ENCODE measurements around the gene MTA3. TPM values are rescaled to one million over a fixed set of nuclear protein-coding genes. Genes with fewer than 3 reads are reported as not detected.

Gene MTA3
- polyA plus RNA-seq, 1 donor from 2014 or later, result 11.2 TPM

GRCh38 chr2:42802150-42802549 is 233.7 kb downstream of the MTA3 start:
- Histone ChIP-seq H3K27ac (ENCODE audit: low read length) (no peak overlapping the region), H3K9ac (ENCODE audit: low read length) (no peak overlapping the region), H3K27me3 (ENCODE audit: insufficient read depth, low read depth, low read length) (no peaks in the 10 kb centered on the region), H2AFZ (ENCODE audit: low read depth, low read length) (no peak overlapping the region), H3K36me3 (ENCODE audit: insufficient read depth, low read length) (no peaks in the 10 kb centered on the region), H3K4me2 (ENCODE audit: low read length) (no peak overlapping the region), H3F3A (ENCODE audit: insufficient read depth, low read length, poor library complexity, severe bottlenecking) (no peaks in the 10 kb centered on the region), H3K9me2 (ENCODE audit: insufficient read depth, low read length) (no peaks in the 10 kb centered on the region), H3K79me2 (replicated peaks; ENCODE audit: insufficient read depth, low read length) (no peaks in the 10 kb centered on the region), H4K20me1 (ENCODE audit: insufficient read depth) (no peaks in the 10 kb centered on the region), H3K4me3 (ENCODE audit: low read length) (no peak overlapping the region), H3K9me3 (ENCODE audit: low read length) (no peaks in the 10 kb centered on the region)
- no peak for TF ChIP-seq CTCF (IDR thresholded peaks at IDR 0.05; ENCODE audit: poor library complexity, severe bottlenecking)
- no peak for TF ChIP-seq MXI1 (conservative IDR thresholded peaks at IDR 0.05; ENCODE audit: poor library complexity, severe bottlenecking)
- no peak for TF ChIP-seq EP300 (conservative IDR thresholded peaks at IDR 0.05; ENCODE audit: poor library complexity, severe bottlenecking)
- TF ChIP-seq RAD21 (conservative IDR thresholded peaks at IDR 0.05), result no peak
- no peak for TF ChIP-seq REST (IDR thresholded peaks at IDR 0.05; ENCODE audit: borderline replicate concordance)
- no peak for TF ChIP-seq TAF1 (IDR thresholded peaks at IDR 0.05; ENCODE audit: low read depth)

GRCh38 chr2:42804338-42804737 is 235.9 kb downstream of the MTA3 start:
- Histone ChIP-seq H3K36me3 (ENCODE audit: insufficient read depth, low read length) (no peaks in the 10 kb centered on the region), H3K79me2 (replicated peaks; ENCODE audit: insufficient read depth, low read length) (no peaks in the 10 kb centered on the region), H3F3A (ENCODE audit: insufficient read depth, low read length, poor library complexity, severe bottlenecking) (no peaks in the 10 kb centered on the region), H3K4me2 (ENCODE audit: low read length) (no peak overlapping the region), H2AFZ (ENCODE audit: low read depth, low read length) (no peak overlapping the region), H3K4me3 (ENCODE audit: low read length) (no peak overlapping the region), H3K27ac (ENCODE audit: low read length) (no peak overlapping the region), H3K9me2 (ENCODE audit: insufficient read depth, low read length) (no peaks in the 10 kb centered on the region), H3K9me3 (ENCODE audit: low read length) (no peaks in the 10 kb centered on the region), H4K20me1 (ENCODE audit: insufficient read depth) (no peaks in the 10 kb centered on the region), H3K9ac (ENCODE audit: low read length) (no peak overlapping the region), H3K27me3 (ENCODE audit: insufficient read depth, low read depth, low read length) (no peaks in the 10 kb centered on the region)
- TF ChIP-seq POLR2AphosphoS5 (IDR thresholded peaks at IDR 0.05), result no peak
- no peak for TF ChIP-seq RAD21 (conservative IDR thresholded peaks at IDR 0.05)
- no peak for TF ChIP-seq REST (IDR thresholded peaks at IDR 0.05; ENCODE audit: borderline replicate concordance)
- no peak for TF ChIP-seq SMC3 (conservative IDR thresholded peaks at IDR 0.05; ENCODE audit: poor library complexity)
- no peak for TF ChIP-seq CTCF (IDR thresholded peaks at IDR 0.05; ENCODE audit: poor library complexity, severe bottlenecking)
- no peak for TF ChIP-seq MXI1 (conservative IDR thresholded peaks at IDR 0.05; ENCODE audit: poor library complexity, severe bottlenecking)
- TF ChIP-seq EZH2 (IDR thresholded peaks at IDR 0.05; ENCODE audit: borderline replicate concordance, insufficient read depth, low read length, poor library complexity, severe bottlenecking), result no peak
- no peak for TF ChIP-seq TAF1 (IDR thresholded peaks at IDR 0.05; ENCODE audit: low read depth)
- no peak for TF ChIP-seq EP300 (conservative IDR thresholded peaks at IDR 0.05; ENCODE audit: poor library complexity, severe bottlenecking)

All from neural cell (in vitro differentiated cells).